ENCODE measurements around the gene IL13RA1. TPM values are rescaled to one million over a fixed set of nuclear protein-coding genes. Genes with fewer than 3 reads are reported as not detected.

IL13RA1 gene
- total RNA-seq, 2 donors from 2014 or later = 24.7 to 46.4 TPM

DNA sequence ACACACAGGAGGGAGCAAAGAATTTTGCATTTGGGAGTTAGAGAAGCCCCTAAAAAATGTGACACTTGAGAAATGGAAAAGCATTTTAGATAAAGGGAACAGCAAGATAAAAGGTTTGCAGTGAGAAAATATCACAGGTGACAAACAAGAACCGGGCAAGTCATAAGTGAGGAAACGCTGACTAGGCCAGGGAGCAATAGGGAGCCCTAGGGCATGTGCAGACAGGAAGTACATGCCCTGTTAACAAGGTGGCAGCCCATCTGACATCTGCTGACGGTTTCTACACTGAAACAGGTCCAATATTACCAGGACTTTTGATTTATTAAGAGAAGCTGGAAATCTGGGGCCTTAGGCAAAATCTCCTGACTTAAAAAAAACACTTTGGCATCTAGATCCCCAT, 4.0 kb upstream of the IL13RA1 start:
- no peak for DNase-seq (ENCODE audit: low spot score)
- H3K36me3 ChIP-seq = no peaks in the 10 kb centered on the region
- TF ChIP-seq POLR2A (IDR thresholded peaks at IDR 0.05) (no peak), POLR2AphosphoS5 (IDR thresholded peaks at IDR 0.05) (no peak)
- TF ChIP-seq, protein P1, sequence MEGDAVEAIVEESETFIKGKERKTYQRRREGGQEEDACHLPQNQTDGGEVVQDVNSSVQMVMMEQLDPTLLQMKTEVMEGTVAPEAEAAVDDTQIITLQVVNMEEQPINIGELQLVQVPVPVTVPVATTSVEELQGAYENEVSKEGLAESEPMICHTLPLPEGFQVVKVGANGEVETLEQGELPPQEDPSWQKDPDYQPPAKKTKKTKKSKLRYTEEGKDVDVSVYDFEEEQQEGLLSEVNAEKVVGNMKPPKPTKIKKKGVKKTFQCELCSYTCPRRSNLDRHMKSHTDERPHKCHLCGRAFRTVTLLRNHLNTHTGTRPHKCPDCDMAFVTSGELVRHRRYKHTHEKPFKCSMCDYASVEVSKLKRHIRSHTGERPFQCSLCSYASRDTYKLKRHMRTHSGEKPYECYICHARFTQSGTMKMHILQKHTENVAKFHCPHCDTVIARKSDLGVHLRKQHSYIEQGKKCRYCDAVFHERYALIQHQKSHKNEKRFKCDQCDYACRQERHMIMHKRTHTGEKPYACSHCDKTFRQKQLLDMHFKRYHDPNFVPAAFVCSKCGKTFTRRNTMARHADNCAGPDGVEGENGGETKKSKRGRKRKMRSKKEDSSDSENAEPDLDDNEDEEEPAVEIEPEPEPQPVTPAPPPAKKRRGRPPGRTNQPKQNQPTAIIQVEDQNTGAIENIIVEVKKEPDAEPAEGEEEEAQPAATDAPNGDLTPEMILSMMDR (IDR thresholded peaks at IDR 0.05) = no peak
- WGBS = 61% methylated on average over 3 of the region's 3 CpGs
- H3K9me3 ChIP-seq = no peaks in the 10 kb centered on the region
- H3K27ac ChIP-seq = no peak overlapping the region
- H3K4me1 ChIP-seq (replicated peaks) = no peaks in the 10 kb centered on the region
- no peak overlapping the region for H3K4me3 ChIP-seq
- H3K27me3 ChIP-seq (replicated peaks; ENCODE audit: insufficient read depth) = no peaks in the 10 kb centered on the region
- intact Hi-C loops (cut with DNase I) = no loop called here

DNA sequence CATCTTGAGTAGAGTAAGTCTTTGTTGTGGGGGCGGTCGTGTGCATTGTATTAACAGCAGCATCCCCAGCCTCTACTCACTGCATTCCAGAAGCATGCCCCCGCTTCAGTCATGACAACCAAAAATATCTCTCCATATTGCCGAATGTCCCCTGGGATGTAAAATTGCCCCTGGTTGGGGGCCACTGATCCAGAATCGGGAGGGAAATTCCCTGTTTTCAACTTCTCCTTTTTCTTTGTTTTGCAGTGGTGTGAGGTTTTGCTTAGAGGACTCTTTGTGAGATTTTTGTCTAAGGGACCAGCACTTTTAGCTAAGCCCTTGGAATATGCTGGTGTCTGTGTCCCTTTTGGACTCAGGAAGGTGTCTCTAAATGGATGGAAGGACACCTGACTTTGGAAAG, 3.0 kb upstream of the IL13RA1 start:
- Histone ChIP-seq H3K36me3 (no peaks in the 10 kb centered on the region), H3K4me3 (no peak overlapping the region), H3K4me1 (replicated peaks) (no peaks in the 10 kb centered on the region), H3K27ac (no peak overlapping the region), H3K9me3 (no peaks in the 10 kb centered on the region), H3K27me3 (replicated peaks; ENCODE audit: insufficient read depth) (no peaks in the 10 kb centered on the region)
- no peak for DNase-seq (ENCODE audit: low spot score)
- 91% methylated on average over 5 of the region's 5 CpGs for WGBS
- TF ChIP-seq, protein P1 (IDR thresholded peaks at IDR 0.05) = no peak
- TF ChIP-seq POLR2A (IDR thresholded peaks at IDR 0.05) (no peak), POLR2AphosphoS5 (IDR thresholded peaks at IDR 0.05) (no peak)
- intact Hi-C loops (cut with DNase I) = no loop called here

DNA sequence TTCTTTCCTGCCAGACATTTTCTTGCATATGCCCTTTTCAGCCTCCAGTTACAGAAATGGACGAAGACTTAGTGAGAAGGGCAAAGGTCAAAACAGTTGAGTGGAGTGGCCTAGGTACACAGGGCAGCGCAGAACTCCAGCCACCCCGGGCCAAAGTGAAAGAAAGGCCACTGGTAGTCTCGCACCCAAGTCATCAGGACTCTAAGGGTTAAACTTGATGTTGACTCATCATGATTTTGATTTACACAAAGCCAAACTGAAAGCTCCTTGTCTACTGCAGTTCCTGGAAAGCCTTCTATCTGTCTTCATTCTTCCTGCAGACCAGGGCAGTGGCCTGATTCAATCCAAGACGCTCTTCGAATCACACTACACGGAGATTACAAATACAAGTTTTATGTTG, 2.6 kb upstream of the IL13RA1 start:
- Histone ChIP-seq H3K4me1 (replicated peaks) (no peaks in the 10 kb centered on the region), H3K27me3 (replicated peaks; ENCODE audit: insufficient read depth) (no peaks in the 10 kb centered on the region), H3K4me3 (no peak overlapping the region), H3K9me3 (no peaks in the 10 kb centered on the region), H3K27ac (no peak overlapping the region), H3K36me3 (no peaks in the 10 kb centered on the region)
- intact Hi-C loops (cut with DNase I) = no loop called here
- 74% methylated on average over 7 of the region's 7 CpGs for WGBS
- DNase-seq (ENCODE audit: low spot score) = no peak
- TF ChIP-seq POLR2AphosphoS5 (IDR thresholded peaks at IDR 0.05) (no peak), POLR2A (IDR thresholded peaks at IDR 0.05) (no peak)
- TF ChIP-seq, protein P1 (IDR thresholded peaks at IDR 0.05) = no peak

DNA sequence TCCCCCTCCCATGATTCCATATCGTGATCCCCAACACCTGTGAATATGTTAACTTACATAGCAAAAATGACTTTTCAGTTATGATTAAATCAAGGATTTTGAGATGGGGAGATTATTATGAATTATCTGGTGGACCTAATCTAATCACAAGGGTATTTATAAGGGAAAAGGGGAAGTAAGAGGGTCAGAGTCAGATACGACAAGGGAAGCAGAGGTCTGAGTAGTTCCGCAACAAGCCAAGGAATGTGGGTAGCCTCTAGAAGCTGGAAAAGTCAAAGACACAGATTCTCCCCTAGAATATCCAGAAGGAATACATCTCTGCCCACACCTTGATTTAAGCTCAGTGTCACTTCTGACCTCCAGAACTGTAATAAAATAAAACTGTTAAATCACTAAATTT, 1.0 kb upstream of the IL13RA1 start:
- 79% methylated on average over 3 of the region's 3 CpGs for WGBS
- H3K27me3 ChIP-seq (replicated peaks; ENCODE audit: insufficient read depth) = no peaks in the 10 kb centered on the region
- intact Hi-C loops (cut with DNase I) = no loop called here

More for the DNA sequence above, 1.0 kb upstream of the IL13RA1 start:
- Histone ChIP-seq H3K4me3 (no peak overlapping the region), H3K4me1 (replicated peaks) (no peaks in the 10 kb centered on the region), H3K36me3 (no peaks in the 10 kb centered on the region), H3K9me3 (no peaks in the 10 kb centered on the region), H3K27ac (peak overlapping the region; percentile 74 to 82)
- TF ChIP-seq, protein P1 (IDR thresholded peaks at IDR 0.05) = no peak
- TF ChIP-seq POLR2A (IDR thresholded peaks at IDR 0.05) (no peak), POLR2AphosphoS5 (IDR thresholded peaks at IDR 0.05) (no peak)
- DNase-seq (ENCODE audit: low spot score) = no peak

All from prostate gland (tissue), 2 donors.